Ascending aorta (tissue), 2 donors: ENCODE measurements around the gene ATP2A3. TPM values are rescaled to one million over a fixed set of nuclear protein-coding genes. Genes with fewer than 3 reads are reported as not detected.

Experiments
- DNase-seq, 2 donors: peaks; one replicate each; pipeline ENCODE4 v3.0.0-alpha.2; 2019; ENCODE audit warnings: low spot score in 2 of 2
- H3K27ac ChIP-seq, 2 donors: fragments of 200-600 bp; sonication (generic); one replicate each; pipeline ENCODE4 v1.5.1; 2016 to 2017; ENCODE audit warnings: mild to moderate bottlenecking in 1 of 2
- H3K27me3 ChIP-seq: fragments of 200-600 bp; sonication (generic); one replicate; pipeline ENCODE4 v1.5.1; 2017
- H3K36me3 ChIP-seq, 2 donors: fragments of 200-600 bp; sonication (generic); one replicate each; pipeline ENCODE4 v1.5.1; 2016
- H3K4me1 ChIP-seq, 2 donors: fragments of 200-600 bp; sonication (generic); one replicate each; pipeline ENCODE4 v1.5.1; 2016 to 2017; ENCODE audit warnings: mild to moderate bottlenecking in 1 of 2
- H3K4me3 ChIP-seq, 2 donors: fragments of 200-600 bp; sonication (generic); one replicate each; pipeline ENCODE4 v1.5.1; 2016 to 2017; ENCODE audit warnings: mild to moderate bottlenecking in 1 of 2
- H3K9me3 ChIP-seq, 2 donors: fragments of 200-600 bp; sonication (generic); one replicate each; pipeline ENCODE4 v1.5.1; 2016
- intact Hi-C: fragments of 100-400 bp; cut with DNase I; formaldehyde crosslinking; loops from one replicate; pipeline ENCODE4 v1.15.1; 2023
- total RNA-seq: library from RNA; depleted of rRNA; stranded (reverse); fragments of >200 nt; gene quantifications from one replicate; pipeline ENCODE4 v1.1.0, GENCODE V29; 2016
- TF ChIP-seq, protein P1 (sequence below), 3 experiments: fragments of 200-600 bp in 2 of 3; fragments of 450-650 bp in 1 of 3; sonication (generic) in 2 of 3; IDR thresholded peaks; one replicate each; pipeline ENCODE4 v1.5.1; 2016 to 2019; ENCODE audit warnings: antibody characterized with exemption in 3 of 3, mild to moderate bottlenecking in 1 of 3, moderate library complexity in 1 of 3

The ATP2A3 gene
- total RNA-seq, 1 donor from 2014 or later, result 27.2 TPM

DNA sequence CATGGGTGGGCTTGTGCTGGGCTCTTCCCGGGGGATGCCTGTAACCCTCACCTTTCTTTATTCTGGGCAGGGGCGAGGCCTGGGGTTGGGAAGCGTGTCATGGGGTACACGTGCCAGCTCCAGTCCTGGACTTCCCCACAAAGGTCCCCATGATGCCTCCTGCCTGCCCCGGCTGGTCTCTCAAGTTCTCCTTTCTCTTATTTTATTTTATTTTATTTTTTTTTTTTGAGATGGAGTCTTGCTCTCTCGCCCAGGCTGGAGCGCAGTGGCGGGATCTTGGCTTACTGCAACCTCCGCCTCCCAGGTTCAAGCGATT lies 8.6 kb downstream of the ATP2A3 start:
- H3K36me3 ChIP-seq, result peaks cover 1 to 6% of the 10 kb centered on the region in 2 donors
- peak overlapping the region in 1 of 2 donors; percentile 5 for H3K27ac ChIP-seq
- TF ChIP-seq, protein P1, sequence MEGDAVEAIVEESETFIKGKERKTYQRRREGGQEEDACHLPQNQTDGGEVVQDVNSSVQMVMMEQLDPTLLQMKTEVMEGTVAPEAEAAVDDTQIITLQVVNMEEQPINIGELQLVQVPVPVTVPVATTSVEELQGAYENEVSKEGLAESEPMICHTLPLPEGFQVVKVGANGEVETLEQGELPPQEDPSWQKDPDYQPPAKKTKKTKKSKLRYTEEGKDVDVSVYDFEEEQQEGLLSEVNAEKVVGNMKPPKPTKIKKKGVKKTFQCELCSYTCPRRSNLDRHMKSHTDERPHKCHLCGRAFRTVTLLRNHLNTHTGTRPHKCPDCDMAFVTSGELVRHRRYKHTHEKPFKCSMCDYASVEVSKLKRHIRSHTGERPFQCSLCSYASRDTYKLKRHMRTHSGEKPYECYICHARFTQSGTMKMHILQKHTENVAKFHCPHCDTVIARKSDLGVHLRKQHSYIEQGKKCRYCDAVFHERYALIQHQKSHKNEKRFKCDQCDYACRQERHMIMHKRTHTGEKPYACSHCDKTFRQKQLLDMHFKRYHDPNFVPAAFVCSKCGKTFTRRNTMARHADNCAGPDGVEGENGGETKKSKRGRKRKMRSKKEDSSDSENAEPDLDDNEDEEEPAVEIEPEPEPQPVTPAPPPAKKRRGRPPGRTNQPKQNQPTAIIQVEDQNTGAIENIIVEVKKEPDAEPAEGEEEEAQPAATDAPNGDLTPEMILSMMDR (IDR thresholded peaks at IDR 0.05), result no peak
- peaks cover 0 to 10% of the 10 kb centered on the region in 2 donors for H3K4me1 ChIP-seq
- no peak overlapping the region for H3K4me3 ChIP-seq
- intact Hi-C loops, result no loop called here
- DNase-seq, result no peak
- H3K9me3 ChIP-seq, result no peaks in the 10 kb centered on the region
- H3K27me3 ChIP-seq, result no peaks in the 10 kb centered on the region

DNA sequence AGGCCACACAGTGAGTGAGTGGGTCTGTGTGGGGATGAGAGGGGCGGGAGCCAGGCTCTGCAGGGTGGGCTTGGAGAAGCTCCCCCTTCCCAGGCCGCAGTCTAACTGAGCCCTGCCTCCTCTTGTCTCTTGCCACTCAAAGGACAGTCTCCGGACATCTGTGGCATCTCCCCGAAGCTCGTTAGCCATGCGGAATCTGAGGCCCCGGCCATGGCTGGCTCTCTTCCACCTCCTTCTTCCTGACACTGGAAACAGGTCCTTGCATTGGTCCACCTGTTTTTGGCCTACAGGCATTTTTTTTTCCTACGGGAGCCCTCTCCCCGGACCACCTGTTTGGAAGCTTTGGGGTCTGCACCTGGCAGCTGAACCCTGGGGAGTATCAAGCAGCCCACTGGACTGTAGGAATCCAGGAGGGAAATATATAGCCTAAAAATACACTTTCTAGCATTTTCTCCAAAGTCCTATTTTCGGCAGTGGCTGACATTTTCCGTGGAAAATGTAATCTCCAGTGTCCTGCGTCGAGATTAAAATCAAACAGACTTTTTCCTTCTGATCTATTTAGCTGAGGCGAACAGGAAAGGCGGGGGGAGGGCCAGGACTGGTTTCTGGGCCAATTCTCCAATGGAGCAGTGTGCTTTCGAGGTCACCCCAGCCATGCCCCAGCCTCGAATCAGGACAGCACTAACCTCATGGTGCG lies 9.1 kb downstream of the ATP2A3 start:
- DNase-seq, result no peak
- intact Hi-C loops, result no loop called here
- no peaks in the 10 kb centered on the region for H3K9me3 ChIP-seq
- TF ChIP-seq, protein P1 (IDR thresholded peaks at IDR 0.05), result no peak
- H3K36me3 ChIP-seq, result peaks cover 5 to 10% of the 10 kb centered on the region in 2 donors
- H3K27me3 ChIP-seq, result no peaks in the 10 kb centered on the region
- H3K27ac ChIP-seq, result peak overlapping the region in 1 of 2 donors; percentile 5
- H3K4me1 ChIP-seq, result peaks cover 0 to 10% of the 10 kb centered on the region in 2 donors
- no peak overlapping the region for H3K4me3 ChIP-seq

DNA sequence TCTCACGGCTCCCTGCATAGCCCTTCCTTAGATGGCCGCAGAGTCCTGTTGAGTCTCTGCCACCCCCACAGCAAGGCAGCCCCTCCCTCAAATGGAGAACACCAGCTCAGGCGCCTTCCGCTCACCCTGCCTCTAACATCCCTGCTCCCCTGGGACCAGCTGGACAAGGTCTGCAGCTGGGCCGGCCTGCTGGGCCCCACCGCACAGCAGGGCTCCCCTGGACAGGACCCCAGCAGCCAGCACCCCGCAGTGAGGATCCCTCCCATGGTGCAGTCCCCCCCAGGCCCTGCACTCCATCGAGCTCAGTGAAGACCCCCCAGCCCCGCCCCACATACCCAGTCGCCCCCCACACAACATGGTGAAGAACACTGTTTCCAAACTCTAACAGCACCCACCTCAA lies 10.2 kb downstream of the ATP2A3 start:
- Histone ChIP-seq H3K27ac (no peak overlapping the region), H3K27me3 (no peaks in the 10 kb centered on the region), H3K4me3 (no peak overlapping the region), H3K36me3 (peaks cover 5 to 17% of the 10 kb centered on the region in 2 donors), H3K9me3 (no peaks in the 10 kb centered on the region), H3K4me1 (no peaks in the 10 kb centered on the region)
- no peak for DNase-seq
- TF ChIP-seq, protein P1 (IDR thresholded peaks at IDR 0.05), result no peak
- intact Hi-C loops, result no loop called here

DNA sequence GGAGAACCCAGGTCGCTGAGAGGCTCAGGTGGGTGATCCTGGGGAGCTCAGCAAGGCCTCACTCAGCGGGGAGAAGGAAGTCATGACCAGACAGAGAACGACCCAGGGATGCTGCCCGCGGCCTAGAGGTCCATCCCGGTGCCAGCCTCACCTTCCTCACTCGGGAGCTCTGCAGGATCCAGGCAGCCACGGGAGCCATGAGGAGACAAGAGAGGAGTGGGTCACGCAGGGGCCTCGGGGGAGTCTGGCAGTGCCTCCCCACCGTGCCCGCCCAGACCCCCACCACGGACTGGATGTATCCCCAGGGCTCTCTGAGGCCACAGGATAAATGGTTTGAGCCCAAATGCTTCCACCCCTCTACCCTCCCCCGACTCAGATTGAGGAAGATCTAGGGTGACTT lies 10.7 kb downstream of the ATP2A3 start:
- TF ChIP-seq, protein P1 (IDR thresholded peaks at IDR 0.05), result no peak
- Histone ChIP-seq H3K9me3 (no peaks in the 10 kb centered on the region), H3K27ac (no peak overlapping the region), H3K4me3 (no peak overlapping the region), H3K4me1 (no peaks in the 10 kb centered on the region), H3K36me3 (peaks cover 5 to 17% of the 10 kb centered on the region in 2 donors), H3K27me3 (no peaks in the 10 kb centered on the region)
- intact Hi-C loops, result no loop called here
- DNase-seq, result no peak

DNA sequence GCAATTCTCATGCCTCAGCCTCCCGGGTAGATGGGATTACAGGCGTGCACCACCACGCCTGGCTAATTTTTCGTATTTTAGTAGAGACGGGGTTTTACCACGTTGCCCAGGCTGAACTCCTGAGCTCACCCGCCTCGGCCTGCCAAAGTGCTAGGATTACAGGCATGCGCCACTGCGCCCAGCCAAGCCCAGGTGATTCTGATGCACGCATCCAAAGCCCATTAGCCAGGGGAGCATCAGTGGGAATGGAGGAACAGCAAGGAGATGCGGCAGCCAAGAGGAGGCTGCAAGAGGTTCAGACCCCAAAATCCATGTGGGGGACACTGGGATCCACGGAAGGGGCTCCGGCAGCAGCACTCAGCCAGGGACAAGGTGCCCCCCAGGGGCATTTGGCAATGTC lies 12.1 kb downstream of the ATP2A3 start:
- Histone ChIP-seq H3K4me3 (no peak overlapping the region), H3K27ac (no peak overlapping the region), H3K36me3 (peaks cover 16 to 22% of the 10 kb centered on the region in 2 donors), H3K27me3 (no peaks in the 10 kb centered on the region), H3K4me1 (no peaks in the 10 kb centered on the region), H3K9me3 (no peaks in the 10 kb centered on the region)
- DNase-seq, result no peak
- TF ChIP-seq, protein P1 (IDR thresholded peaks at IDR 0.05), result no peak
- intact Hi-C loops, result no loop called here

DNA sequence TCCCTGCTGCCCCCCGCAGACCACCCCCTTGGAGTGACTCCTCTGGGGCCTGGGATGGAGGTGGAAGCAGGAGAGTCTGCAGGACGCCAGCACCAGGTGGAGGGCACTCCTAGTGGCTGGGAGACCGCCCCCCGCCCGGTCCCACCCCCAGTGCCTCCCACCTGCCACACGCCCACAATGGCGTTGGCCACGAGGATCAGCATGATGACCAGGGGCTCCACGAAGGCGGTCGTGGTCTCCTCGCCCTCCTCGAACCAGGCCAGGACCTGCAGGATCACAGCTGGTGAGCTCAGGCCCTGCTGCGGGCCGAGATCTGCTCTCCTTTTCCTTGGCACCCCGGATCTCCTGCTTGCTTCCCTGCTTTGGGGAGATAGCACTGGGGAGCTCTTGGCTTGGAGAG lies 12.8 kb downstream of the ATP2A3 start:
- no peak overlapping the region for H3K27ac ChIP-seq
- TF ChIP-seq, protein P1 (IDR thresholded peaks at IDR 0.05), result no peak
- H3K4me3 ChIP-seq, result no peak overlapping the region
- H3K9me3 ChIP-seq, result no peaks in the 10 kb centered on the region
- no peaks in the 10 kb centered on the region for H3K27me3 ChIP-seq
- DNase-seq, result no peak
- H3K4me1 ChIP-seq, result no peaks in the 10 kb centered on the region
- H3K36me3 ChIP-seq, result peaks cover 24% of the 10 kb centered on the region in 2 donors
- intact Hi-C loops, result no loop called here
